Ovary (tissue), 9 donors: ENCODE results near the gene RFX1. TPM values are rescaled to one million over a fixed set of nuclear protein-coding genes. Genes with fewer than 3 reads are reported as not detected.

ENCODE experiments used
- DNase-seq, 5 donors: peaks; one replicate each; pipeline ENCODE4 v3.0.0-alpha.2; 2019 to 2020
- H3K27ac ChIP-seq, 2 donors: fragments of 200-600 bp; one replicate each; pipeline versions ENCODE4 v1.5.1 to v1.8.0; 2019 to 2022
- H3K27me3 ChIP-seq: fragments of 200-600 bp; one replicate; pipeline ENCODE4 v1.8.0; 2022
- H3K36me3 ChIP-seq: fragments of 200-600 bp; sonication (generic); one replicate; pipeline ENCODE4 v1.5.1; 2019
- H3K4me1 ChIP-seq: one replicate; pipeline ENCODE4 v1.8.1; 2013; ENCODE audit warnings: mild to moderate bottlenecking, moderate library complexity; ENCODE audit not compliant: insufficient read depth
- H3K4me3 ChIP-seq: fragments of 200-600 bp; sonication (generic); one replicate; pipeline ENCODE4 v1.5.1; 2017
- H3K9me3 ChIP-seq, 2 donors: fragments of 200-600 bp in 1 of 2; sonication (generic) in 1 of 2; one replicate each; pipeline versions ENCODE4 v1.5.1 to v1.8.1; 2013 to 2019; ENCODE audit warnings: mild to moderate bottlenecking in 1 of 2, moderate library complexity in 1 of 2
- EP300 ChIP-seq: sonication (generic); formaldehyde crosslinking; IDR thresholded peaks from one replicate; pipeline ENCODE4 v1.6.1; 2017; ENCODE audit warnings: antibody characterized with exemption
- POLR2A ChIP-seq: fragments of 450-650 bp; IDR thresholded peaks from one replicate; pipeline ENCODE4 v1.6.1; 2017; ENCODE audit warnings: antibody characterized with exemption, mild to moderate bottlenecking, moderate library complexity
- WGBS, 3 donors: extraction: QIAGEN DNeasy Blood & Tissue Kit in 1 of 3; methylation state at CpG; one replicate each; pipeline versions ENCODE4 v1.1.5 to v1.1.7; 2013 to 2017; 5-methylcytosine and 5-hydroxymethylcytosine counted together
- intact Hi-C, 4 donors: fragments of 100-400 bp; cut with DNase I; formaldehyde crosslinking; loops; one replicate each; pipeline versions ENCODE4 v1.11.0 to v1.15.1; 2022 to 2023
- polyA plus RNA-seq, 2 donors: library from polyadenylated mRNA; stranded (reverse); fragments of 200-250 nt in 1 of 2; fragments of 350-450 nt in 1 of 2; fragmentation: Illumina TruSeq in 1 of 2; extraction: RNeasy Lipid Tissue Mini Kit (QIAGEN cat#74804) in 1 of 2; gene quantifications; one replicate each; pipeline ENCODE4 v1.2.3, GENCODE V29; 2013 to 2014
- total RNA-seq, 7 donors: library from RNA; depleted of rRNA in 2 of 7; stranded (reverse); fragments of >200 nt in 2 of 7; fragmentation: NEBNext Ultra II Directional in 3 of 7; extraction: Animal tissue kit (Norgen Biotek cat#: 25700) in 3 of 7; gene quantifications; one replicate each; pipeline versions ENCODE4 v1.1.0 to v1.2.4, GENCODE V29; 2016 to 2023
- TF ChIP-seq, protein P1 (sequence below), 3 donors: fragments of 450-650 bp in 2 of 3; fragments of 200-600 bp in 1 of 3; IDR thresholded peaks; one replicate each; pipeline versions ENCODE4 v1.5.1 to v1.8.0; 2016 to 2022; ENCODE audit warnings: antibody characterized with exemption in 3 of 3, mild to moderate bottlenecking in 1 of 3
- donor health status: DM: no; HTN: no; CAD: no; lungs with moderate emphysema.
- donor health status: DM: no; HTN: no; CAD: no.
- donor health status: Bipolar disorder and iron deficiency.
- donor health status: DM: yes; HTN: yes; CAD: no.
- donor health status: DM: no; HTN: no; CAD: no.
- donor health status: DM: yes; HTN: yes; CAD: no.

RFX1 gene
- total and polyA plus RNA-seq, 9 donors: 1.2 to 16.1 (median 13.1) TPM

DNA sequence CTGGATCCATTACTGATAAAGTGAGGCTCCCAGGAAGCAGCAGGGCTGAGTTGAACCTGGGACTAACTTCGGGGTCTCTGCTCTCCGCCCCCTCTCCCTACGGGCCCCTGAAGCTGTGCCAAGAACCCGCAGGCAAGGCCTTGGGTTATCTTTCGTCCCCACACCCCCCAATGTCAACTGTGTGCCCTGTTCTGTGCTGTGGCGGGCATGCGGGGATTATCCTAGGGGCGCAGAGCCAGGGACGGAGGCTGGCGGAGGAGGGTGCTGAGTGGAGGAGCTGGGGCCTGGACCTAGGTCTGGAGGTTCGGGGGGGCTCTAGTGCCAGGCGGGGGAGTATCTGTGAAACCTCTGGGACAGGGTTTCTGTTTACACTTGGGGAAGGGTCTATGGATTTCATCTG lies 26.4 kb downstream of the RFX1 start:
- no peak overlapping the region for H3K27ac ChIP-seq
- DNase-seq: peak in 1 of 5 donors; percentile 39
- H3K4me3 ChIP-seq: no peak overlapping the region
- H3K36me3 ChIP-seq: no peaks in the 10 kb centered on the region
- no peaks in the 10 kb centered on the region for H3K27me3 ChIP-seq
- H3K4me1 ChIP-seq: peaks cover 5% of the 10 kb centered on the region
- H3K9me3 ChIP-seq: no peaks in the 10 kb centered on the region
- WGBS, 3 donors: 74 to 80% (median 78%) methylated on average over 12 of the region's 12 CpGs
- TF ChIP-seq EP300 (no peak), POLR2A (no peak)
- TF ChIP-seq, protein P1, sequence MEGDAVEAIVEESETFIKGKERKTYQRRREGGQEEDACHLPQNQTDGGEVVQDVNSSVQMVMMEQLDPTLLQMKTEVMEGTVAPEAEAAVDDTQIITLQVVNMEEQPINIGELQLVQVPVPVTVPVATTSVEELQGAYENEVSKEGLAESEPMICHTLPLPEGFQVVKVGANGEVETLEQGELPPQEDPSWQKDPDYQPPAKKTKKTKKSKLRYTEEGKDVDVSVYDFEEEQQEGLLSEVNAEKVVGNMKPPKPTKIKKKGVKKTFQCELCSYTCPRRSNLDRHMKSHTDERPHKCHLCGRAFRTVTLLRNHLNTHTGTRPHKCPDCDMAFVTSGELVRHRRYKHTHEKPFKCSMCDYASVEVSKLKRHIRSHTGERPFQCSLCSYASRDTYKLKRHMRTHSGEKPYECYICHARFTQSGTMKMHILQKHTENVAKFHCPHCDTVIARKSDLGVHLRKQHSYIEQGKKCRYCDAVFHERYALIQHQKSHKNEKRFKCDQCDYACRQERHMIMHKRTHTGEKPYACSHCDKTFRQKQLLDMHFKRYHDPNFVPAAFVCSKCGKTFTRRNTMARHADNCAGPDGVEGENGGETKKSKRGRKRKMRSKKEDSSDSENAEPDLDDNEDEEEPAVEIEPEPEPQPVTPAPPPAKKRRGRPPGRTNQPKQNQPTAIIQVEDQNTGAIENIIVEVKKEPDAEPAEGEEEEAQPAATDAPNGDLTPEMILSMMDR (IDR thresholded peaks at IDR 0.05): no peak
- intact Hi-C loops: no loop called here

DNA sequence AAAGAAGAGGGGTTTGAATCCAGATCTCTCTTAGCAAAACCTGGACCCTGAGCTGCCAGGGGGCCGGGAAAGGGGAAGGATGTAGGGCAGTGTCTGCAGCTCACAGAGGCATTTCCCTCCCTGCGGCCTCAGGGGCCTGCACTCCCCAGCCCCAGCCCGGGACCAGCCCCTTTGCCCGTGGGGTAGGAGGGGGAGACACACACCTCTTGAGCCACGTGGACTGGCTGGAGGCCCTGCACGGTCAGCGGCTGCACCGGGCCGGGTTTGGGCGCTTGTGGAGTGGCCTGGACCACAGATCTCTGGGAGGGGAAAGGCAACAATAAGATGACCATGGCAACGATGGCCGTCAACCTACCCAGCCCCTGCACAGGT lies 26.9 kb downstream of the RFX1 start:
- Histone ChIP-seq H3K4me1 (peaks cover 5% of the 10 kb centered on the region), H3K9me3 (no peaks in the 10 kb centered on the region), H3K4me3 (peak overlapping the region; percentile 55), H3K36me3 (no peaks in the 10 kb centered on the region), H3K27me3 (no peaks in the 10 kb centered on the region), H3K27ac (peak overlapping the region; percentile 62 to 75)
- TF ChIP-seq, protein P1 (IDR thresholded peaks at IDR 0.05): no peak
- no peak for TF ChIP-seq POLR2A
- no peak for TF ChIP-seq EP300
- DNase-seq: peak in 2 of 5 donors; percentile 44 to 55
- intact Hi-C loops: no loop called here
- WGBS, 3 donors: 12 to 13% (median 12%) methylated on average over 12 of the region's 12 CpGs

DNA sequence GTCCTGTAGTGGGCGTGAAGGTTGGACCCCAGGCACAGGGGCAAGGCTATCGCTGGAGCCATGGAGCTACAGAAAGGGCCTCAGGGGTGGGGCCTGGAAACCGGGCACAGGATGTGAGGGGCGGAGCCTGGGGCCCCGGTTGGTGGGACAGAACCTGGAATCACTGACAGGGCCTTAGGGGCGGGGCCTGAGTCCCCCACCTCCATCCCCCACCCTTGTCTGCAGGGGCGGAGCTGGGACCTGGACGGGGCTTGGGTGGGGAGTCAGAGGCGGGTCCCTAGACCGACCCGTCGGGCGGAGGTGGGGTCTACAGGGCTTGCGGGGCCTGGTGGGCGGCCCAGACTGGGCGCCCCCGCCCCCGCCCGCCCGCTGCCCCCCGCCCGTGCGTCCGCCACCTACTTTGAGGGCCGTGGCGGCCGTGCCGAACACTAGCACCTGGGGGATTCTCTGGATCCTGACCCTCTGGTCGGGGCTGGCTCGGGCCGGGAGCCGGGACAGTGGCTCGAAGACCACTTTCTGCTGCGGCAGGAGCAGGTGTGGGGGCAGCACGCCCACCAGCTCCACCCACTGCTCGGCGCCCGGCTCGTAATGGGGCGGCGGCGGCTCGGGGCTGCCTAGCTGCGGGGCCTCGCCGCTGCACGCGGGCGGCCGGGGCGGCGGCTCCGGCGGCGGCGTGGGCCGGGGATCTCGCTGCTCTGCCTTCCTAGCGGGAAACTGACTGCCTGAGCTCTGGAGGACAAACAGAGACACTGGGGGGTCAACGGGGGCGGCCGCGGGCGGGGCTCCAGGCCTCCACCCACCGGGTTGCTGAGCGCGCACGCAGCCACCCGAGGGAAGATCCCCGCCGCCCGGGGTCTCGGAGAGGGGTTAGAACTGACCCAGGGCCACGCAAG lies 27.5 kb downstream of the RFX1 start:
- H3K27me3 ChIP-seq: no peaks in the 10 kb centered on the region
- TF ChIP-seq POLR2A (no peak), EP300 (no peak)
- TF ChIP-seq, protein P1 (IDR thresholded peaks at IDR 0.05): no peak
- peak; percentile 86 to 90 (median 86) for DNase-seq
- WGBS, 3 donors: 3 to 5% (median 5%) methylated on average over 45 to 74 of the region's 74 CpGs
- H3K9me3 ChIP-seq: no peaks in the 10 kb centered on the region
- intact Hi-C loops: no loop called here
- H3K4me1 ChIP-seq: peaks cover 5% of the 10 kb centered on the region
- peak overlapping the region; percentile 55 for H3K4me3 ChIP-seq
- H3K36me3 ChIP-seq: no peaks in the 10 kb centered on the region
- peak overlapping the region; percentile 62 to 75 for H3K27ac ChIP-seq

DNA sequence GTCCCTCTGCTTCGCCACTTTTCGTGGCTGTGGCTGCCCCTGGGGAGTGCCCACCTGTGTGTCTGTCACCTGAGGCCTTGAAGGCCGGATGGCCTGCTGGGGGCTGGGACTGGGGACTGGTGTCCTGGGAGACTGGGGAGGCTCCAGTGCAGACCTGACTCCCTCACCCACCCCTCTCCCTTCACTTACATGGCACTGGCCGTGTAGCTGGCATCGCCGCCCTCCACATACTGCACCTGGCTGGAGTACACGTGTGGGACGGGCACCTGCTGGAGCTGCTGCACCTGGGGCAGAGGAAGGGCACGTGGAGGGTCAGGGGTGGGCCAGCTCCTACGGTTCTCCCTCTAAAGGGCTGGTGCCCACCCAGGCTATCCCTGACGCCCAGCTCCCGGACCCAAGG lies 28.3 kb downstream of the RFX1 start:
- intact Hi-C loops: no loop called here
- 88 to 95% (median 91%) methylated on average over 12 of the region's 12 CpGs for WGBS, 3 donors
- Histone ChIP-seq H3K9me3 (no peaks in the 10 kb centered on the region), H3K27ac (peak overlapping the region; percentile 62 to 75), H3K27me3 (no peaks in the 10 kb centered on the region), H3K4me3 (no peak overlapping the region), H3K4me1 (peaks cover 5% of the 10 kb centered on the region), H3K36me3 (no peaks in the 10 kb centered on the region)
- peak in 1 of 5 donors; percentile 42 for DNase-seq
- TF ChIP-seq EP300: no peak
- TF ChIP-seq, protein P1 (IDR thresholded peaks at IDR 0.05): no peak
- TF ChIP-seq POLR2A: no peak
